Effector memory CD4-positive, alpha-beta T cell (primary cell): ENCODE data around the gene KCNT1.

Experiments used
- DNase-seq, 3 donors: peaks; one replicate each; pipeline ENCODE4 v3.0.0-alpha.2; 2020
- H3K27ac ChIP-seq: 2 replicates; pipeline ENCODE4 v1.7.0; 2013; ENCODE audit warnings: mild to moderate bottlenecking, low read length, moderate library complexity; ENCODE audit not compliant: insufficient read depth, poor library complexity, severe bottlenecking
- H3K27me3 ChIP-seq: replicated peaks from 2 replicates; pipeline ENCODE4 v1.7.0; 2013; ENCODE audit warnings: mild to moderate bottlenecking, low read length; ENCODE audit not compliant: insufficient read depth, control insufficient read depth, poor library complexity, severe bottlenecking
- H3K36me3 ChIP-seq: 2 replicates; pipeline ENCODE4 v1.7.0; 2013; ENCODE audit warnings: mild to moderate bottlenecking, low read length, moderate library complexity; ENCODE audit not compliant: control insufficient read depth, insufficient read depth
- H3K4me1 ChIP-seq: 2 replicates; pipeline ENCODE4 v1.7.0; 2013; ENCODE audit warnings: low read length, mild to moderate bottlenecking; ENCODE audit not compliant: control insufficient read depth, insufficient read depth, poor library complexity, severe bottlenecking
- H3K4me3 ChIP-seq: 2 replicates; pipeline ENCODE4 v1.7.0; 2013; ENCODE audit warnings: low read length, low read depth, mild to moderate bottlenecking; ENCODE audit not compliant: insufficient read depth, poor library complexity, severe bottlenecking
- H3K9me3 ChIP-seq: 2 replicates; pipeline ENCODE4 v1.7.0; 2013; ENCODE audit warnings: mild to moderate bottlenecking, low read length, moderate library complexity; ENCODE audit not compliant: control insufficient read depth

KCNT1 gene

GRCh38 chr9:135805422-135806022 lies 103.5 kb downstream of the KCNT1 start:
- Histone ChIP-seq H3K27ac (no peak overlapping the region), H3K27me3 (no peaks in the 10 kb centered on the region), H3K4me1 (no peaks in the 10 kb centered on the region), H3K36me3 (peaks cover 8% of the 10 kb centered on the region), H3K9me3 (no peaks in the 10 kb centered on the region), H3K4me3 (no peak overlapping the region)
- no peak for DNase-seq

DNA sequence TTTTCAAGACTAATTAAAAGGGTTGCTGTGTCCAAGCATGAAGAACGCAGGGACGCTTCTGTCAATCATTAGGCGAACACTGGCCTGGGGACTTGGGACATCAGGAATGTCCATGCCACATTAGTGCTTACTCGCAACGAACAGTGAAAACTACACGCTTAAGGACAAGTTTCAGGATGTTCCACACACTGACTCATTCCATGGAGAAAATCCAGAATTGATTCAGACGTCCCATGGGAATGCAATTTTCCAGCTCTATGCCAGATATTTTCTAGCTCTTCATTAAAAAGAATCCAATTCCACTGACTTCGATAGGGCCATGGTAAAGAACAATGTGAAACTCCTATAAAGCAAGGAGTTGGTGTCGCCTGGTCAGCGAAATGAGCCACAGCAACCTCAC lies 107.2 kb downstream of the KCNT1 start:
- no peak overlapping the region for H3K4me3 ChIP-seq
- DNase-seq: no peak
- H3K27ac ChIP-seq: no peak overlapping the region
- H3K27me3 ChIP-seq: no peaks in the 10 kb centered on the region
- H3K4me1 ChIP-seq: no peaks in the 10 kb centered on the region
- H3K9me3 ChIP-seq: no peaks in the 10 kb centered on the region
- peaks cover 24% of the 10 kb centered on the region for H3K36me3 ChIP-seq

DNA sequence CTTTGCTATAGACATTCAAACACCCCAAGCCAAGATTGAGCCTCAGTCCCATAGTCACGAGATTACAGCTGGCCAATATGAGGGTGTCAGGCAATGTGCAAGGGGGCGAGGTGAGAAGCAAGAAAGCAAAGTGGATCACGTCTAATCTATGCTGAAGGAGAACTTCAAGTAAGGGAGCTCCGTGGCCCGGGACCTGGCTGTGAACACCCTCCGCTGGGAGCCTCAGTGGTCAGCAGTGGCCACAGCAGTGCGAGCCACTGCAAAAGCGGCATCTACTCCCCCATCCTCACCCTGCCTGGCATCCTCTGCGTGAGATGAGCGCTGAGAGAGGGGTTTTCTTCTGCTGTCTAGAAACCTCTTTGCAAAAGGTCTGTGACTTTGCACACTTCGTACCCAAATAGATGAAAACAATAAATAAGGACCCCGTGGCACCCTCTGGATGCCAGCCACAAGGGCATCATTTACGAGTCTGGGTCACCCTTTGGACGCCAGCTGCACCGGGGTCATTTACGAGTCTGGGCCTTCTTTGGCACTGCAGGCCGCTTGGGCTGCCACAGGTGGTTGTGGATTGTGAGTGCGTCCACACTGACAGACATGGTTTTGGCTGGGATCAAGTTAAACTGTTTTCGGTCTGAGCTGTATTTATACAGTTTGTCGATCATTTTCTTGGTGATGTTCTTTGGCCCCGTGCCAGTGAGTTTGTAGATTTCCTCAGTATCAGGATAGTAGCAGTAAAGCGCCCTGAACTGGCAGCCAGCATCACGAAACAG lies 109.0 kb downstream of the KCNT1 start:
- Histone ChIP-seq H3K36me3 (peaks cover 41% of the 10 kb centered on the region), H3K4me1 (no peaks in the 10 kb centered on the region), H3K4me3 (no peak overlapping the region), H3K9me3 (no peaks in the 10 kb centered on the region), H3K27ac (no peak overlapping the region), H3K27me3 (no peaks in the 10 kb centered on the region)
- no peak for DNase-seq

DNA sequence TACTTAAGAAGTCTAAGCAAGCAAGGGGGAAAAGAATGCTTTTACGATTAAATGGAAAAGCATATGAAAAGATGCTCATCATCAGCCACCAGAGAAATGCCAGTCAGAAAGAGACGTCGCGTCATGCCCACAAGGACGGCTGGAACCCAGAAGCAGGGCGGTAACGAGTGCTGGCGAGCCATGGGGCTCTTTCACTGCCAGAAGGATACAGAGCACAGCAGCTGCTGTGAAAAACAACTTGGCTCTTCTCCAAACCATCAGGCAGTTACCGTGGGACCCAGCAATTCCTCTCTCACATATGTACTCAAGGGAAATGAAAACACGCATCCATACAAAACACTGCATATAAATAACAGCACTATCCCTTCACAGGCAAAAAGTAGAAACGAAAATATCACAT lies 109.8 kb downstream of the KCNT1 start:
- no peaks in the 10 kb centered on the region for H3K4me1 ChIP-seq
- H3K36me3 ChIP-seq: peaks cover 49% of the 10 kb centered on the region

DNA sequence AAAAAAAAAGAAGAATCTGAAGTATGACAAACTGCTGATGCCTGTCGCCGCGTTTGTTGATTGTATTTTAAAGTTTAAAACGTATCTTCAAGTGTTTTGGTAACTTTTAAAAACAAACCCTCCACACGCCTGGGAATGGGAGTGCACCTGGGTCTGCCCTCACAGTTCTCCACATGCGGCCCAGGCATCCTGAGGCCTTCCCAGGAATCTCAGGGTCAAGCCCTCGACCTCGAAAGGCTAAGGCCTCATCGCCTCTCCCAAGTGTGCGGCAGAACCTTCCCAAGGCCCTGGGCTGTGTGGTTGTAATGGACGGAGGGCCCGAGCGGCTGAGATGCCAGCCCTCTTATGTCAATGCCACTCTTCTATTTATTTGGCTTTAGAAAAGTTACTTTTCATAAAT lies 111.0 kb downstream of the KCNT1 start:
- Histone ChIP-seq H3K4me3 (no peak overlapping the region), H3K27me3 (no peaks in the 10 kb centered on the region), H3K36me3 (peaks cover 60% of the 10 kb centered on the region), H3K9me3 (no peaks in the 10 kb centered on the region), H3K4me1 (no peaks in the 10 kb centered on the region), H3K27ac (no peak overlapping the region)
- DNase-seq: no peak

More for the DNA sequence above, 109.8 kb downstream of the KCNT1 start:
- Histone ChIP-seq H3K27me3 (no peaks in the 10 kb centered on the region), H3K9me3 (no peaks in the 10 kb centered on the region), H3K27ac (no peak overlapping the region), H3K4me3 (no peak overlapping the region)
- no peak for DNase-seq

GRCh38 chr9:135813671-135814290 lies 111.8 kb downstream of the KCNT1 start:
- no peak overlapping the region for H3K27ac ChIP-seq
- peaks cover 68% of the 10 kb centered on the region for H3K36me3 ChIP-seq
- no peaks in the 10 kb centered on the region for H3K27me3 ChIP-seq
- no peak for DNase-seq
- no peaks in the 10 kb centered on the region for H3K4me1 ChIP-seq
- H3K4me3 ChIP-seq: no peak overlapping the region
- no peaks in the 10 kb centered on the region for H3K9me3 ChIP-seq

DNA sequence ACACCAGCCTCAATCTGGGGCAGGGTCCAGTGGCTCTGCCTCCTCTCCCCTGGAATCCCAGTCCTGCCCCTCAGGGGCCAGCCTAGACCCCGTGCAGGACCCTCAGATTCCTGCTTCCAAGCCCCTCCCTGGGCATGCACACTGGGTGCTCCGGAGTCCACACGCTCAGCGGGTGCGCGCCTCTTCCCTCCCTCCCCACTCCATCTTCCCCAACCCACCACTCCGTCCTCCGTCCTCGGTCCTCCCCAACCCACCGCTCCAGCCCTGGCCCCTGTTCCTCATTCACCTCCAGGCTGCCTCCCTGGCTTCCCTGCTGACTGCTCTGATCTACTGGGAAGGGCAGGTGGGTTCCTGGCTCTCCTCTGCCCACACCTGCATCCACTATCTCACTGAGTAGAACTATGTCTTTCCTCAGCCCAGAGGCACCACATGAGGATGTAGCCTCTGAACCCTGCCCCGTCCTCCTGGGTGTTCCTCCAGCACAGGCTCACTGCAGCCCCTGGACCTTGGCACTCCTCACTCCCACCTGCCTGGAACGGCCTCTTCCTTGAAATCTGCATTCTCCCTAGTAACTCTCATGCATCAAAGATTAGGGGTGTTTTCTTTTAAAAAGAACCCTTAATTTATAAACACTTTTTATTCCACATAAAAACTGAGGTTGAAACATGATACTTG lies 112.6 kb downstream of the KCNT1 start:
- Histone ChIP-seq H3K4me1 (no peaks in the 10 kb centered on the region), H3K9me3 (no peaks in the 10 kb centered on the region), H3K4me3 (no peak overlapping the region), H3K36me3 (peaks cover 72% of the 10 kb centered on the region), H3K27me3 (no peaks in the 10 kb centered on the region), H3K27ac (no peak overlapping the region)
- no peak for DNase-seq

- Histone ChIP-seq H3K27ac (no peak overlapping the region), H3K36me3 (peaks cover 74% of the 10 kb centered on the region), H3K27me3 (no peaks in the 10 kb centered on the region), H3K9me3 (no peaks in the 10 kb centered on the region), H3K4me1 (no peaks in the 10 kb centered on the region), H3K4me3 (no peak overlapping the region)
- DNase-seq: no peak
Observed at GRCh38 chr9:135815413-135815812, 113.4 kb downstream of the KCNT1 start.

GRCh38 chr9:135815830-135816650 lies 114.1 kb downstream of the KCNT1 start:
- no peaks in the 10 kb centered on the region for H3K4me1 ChIP-seq
- H3K27ac ChIP-seq: no peak overlapping the region
- H3K9me3 ChIP-seq: no peaks in the 10 kb centered on the region
- H3K4me3 ChIP-seq: no peak overlapping the region
- DNase-seq: no peak
- H3K27me3 ChIP-seq: no peaks in the 10 kb centered on the region
- H3K36me3 ChIP-seq: peaks cover 75% of the 10 kb centered on the region
